DND-41 (cell line): ENCODE data around the gene CLN6.

Experiments
- ATAC-seq: fragments of 200-7000 bp; cut with Tn5 transposase; 3 replicates; pipeline ENCODE4 v1.9.1; 2021; ENCODE audit warnings: low read depth; ENCODE audit not compliant: insufficient read depth
- DNase-seq: peaks from one replicate; pipeline ENCODE4 v3.0.0-alpha.2; 2020
- H2AFZ ChIP-seq: 2 replicates; pipeline ENCODE4 v1.6.0; 2012; ENCODE audit warnings: low read depth, low read length
- H3K27ac ChIP-seq: 2 replicates; pipeline ENCODE4 v1.5.1; 2012; ENCODE audit warnings: low read length, inconsistent platforms
- H3K27me3 ChIP-seq: fragments of 200-600 bp; sonication (generic); 2 replicates; pipeline ENCODE4 v1.6.0; 2012; ENCODE audit warnings: low read length, mild to moderate bottlenecking, inconsistent platforms; ENCODE audit not compliant: insufficient read depth, poor library complexity
- H3K36me3 ChIP-seq: 2 replicates; pipeline ENCODE4 v1.5.1; 2012; ENCODE audit warnings: low read length, inconsistent platforms; ENCODE audit not compliant: insufficient read depth
- H3K4me1 ChIP-seq: 2 replicates; pipeline ENCODE4 v1.5.1; 2012; ENCODE audit warnings: mild to moderate bottlenecking, low read length; ENCODE audit not compliant: insufficient read depth
- H3K4me2 ChIP-seq: 2 replicates; pipeline ENCODE4 v1.6.0; 2012; ENCODE audit warnings: mild to moderate bottlenecking, moderate library complexity, low read length, inconsistent platforms; ENCODE audit not compliant: insufficient read depth
- H3K4me3 ChIP-seq, 2 experiments: fragments of 200-600 bp in 1 of 2; shearing (Covaris generic) in 1 of 2; 2 replicates each; pipeline ENCODE4 v1.5.1; 2012 to 2016; ENCODE audit warnings: inconsistent platforms in 2 of 2, low read length in 2 of 2, mild to moderate bottlenecking in 2 of 2, low read depth in 1 of 2, moderate library complexity in 1 of 2
- H3K79me2 ChIP-seq: 2 replicates; pipeline ENCODE4 v1.6.0; 2012; ENCODE audit warnings: low read length, inconsistent platforms; ENCODE audit not compliant: insufficient read depth
- H3K9ac ChIP-seq: 2 replicates; pipeline ENCODE4 v1.6.0; 2012; ENCODE audit warnings: low read depth, mild to moderate bottlenecking, inconsistent platforms, low read length, moderate library complexity
- H3K9me3 ChIP-seq: 2 replicates; pipeline ENCODE4 v1.5.1; 2012; ENCODE audit warnings: low read length, moderate library complexity, mild to moderate bottlenecking, inconsistent platforms; ENCODE audit not compliant: insufficient read depth, severe bottlenecking
- H4K20me1 ChIP-seq: 2 replicates; pipeline ENCODE4 v1.6.0; 2012; ENCODE audit warnings: low read length; ENCODE audit not compliant: insufficient read depth
- EZH2 ChIP-seq: IDR thresholded peaks from 3 replicates; pipeline ENCODE4 v1.6.1; 2012; ENCODE audit warnings: borderline replicate concordance, low read depth, mild to moderate bottlenecking, moderate library complexity, low read length, inconsistent platforms; ENCODE audit not compliant: severe bottlenecking
- TF ChIP-seq, protein P1 (sequence below): IDR thresholded peaks from 2 replicates; pipeline ENCODE4 v1.5.1; 2012; ENCODE audit warnings: borderline replicate concordance, low read length, moderate library complexity, mild to moderate bottlenecking; ENCODE audit not compliant: poor library complexity, severe bottlenecking; ENCODE audit errors: extremely low read depth

The CLN6 gene

GRCh38 chr15:68205954-68206539 is 23.5 kb downstream of the CLN6 start:
- Histone ChIP-seq H2AFZ (no peak overlapping the region), H3K9ac (no peak overlapping the region), H3K36me3 (peaks cover 38% of the 10 kb centered on the region), H3K4me2 (no peak overlapping the region), H3K4me1 (no peaks in the 10 kb centered on the region), H3K79me2 (peaks cover 11% of the 10 kb centered on the region), H4K20me1 (peaks cover 37% of the 10 kb centered on the region), H3K9me3 (no peaks in the 10 kb centered on the region), H3K4me3 (no peak overlapping the region), H3K27me3 (no peaks in the 10 kb centered on the region), H3K27ac (no peak overlapping the region)
- TF ChIP-seq EZH2 = no peak
- TF ChIP-seq, protein P1, sequence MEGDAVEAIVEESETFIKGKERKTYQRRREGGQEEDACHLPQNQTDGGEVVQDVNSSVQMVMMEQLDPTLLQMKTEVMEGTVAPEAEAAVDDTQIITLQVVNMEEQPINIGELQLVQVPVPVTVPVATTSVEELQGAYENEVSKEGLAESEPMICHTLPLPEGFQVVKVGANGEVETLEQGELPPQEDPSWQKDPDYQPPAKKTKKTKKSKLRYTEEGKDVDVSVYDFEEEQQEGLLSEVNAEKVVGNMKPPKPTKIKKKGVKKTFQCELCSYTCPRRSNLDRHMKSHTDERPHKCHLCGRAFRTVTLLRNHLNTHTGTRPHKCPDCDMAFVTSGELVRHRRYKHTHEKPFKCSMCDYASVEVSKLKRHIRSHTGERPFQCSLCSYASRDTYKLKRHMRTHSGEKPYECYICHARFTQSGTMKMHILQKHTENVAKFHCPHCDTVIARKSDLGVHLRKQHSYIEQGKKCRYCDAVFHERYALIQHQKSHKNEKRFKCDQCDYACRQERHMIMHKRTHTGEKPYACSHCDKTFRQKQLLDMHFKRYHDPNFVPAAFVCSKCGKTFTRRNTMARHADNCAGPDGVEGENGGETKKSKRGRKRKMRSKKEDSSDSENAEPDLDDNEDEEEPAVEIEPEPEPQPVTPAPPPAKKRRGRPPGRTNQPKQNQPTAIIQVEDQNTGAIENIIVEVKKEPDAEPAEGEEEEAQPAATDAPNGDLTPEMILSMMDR = no peak
- ATAC-seq = no peak
- DNase-seq = no peak

GRCh38 chr15:68205558-68205944 is 24.0 kb downstream of the CLN6 start:
- H3K4me2 ChIP-seq = no peak overlapping the region

DNA sequence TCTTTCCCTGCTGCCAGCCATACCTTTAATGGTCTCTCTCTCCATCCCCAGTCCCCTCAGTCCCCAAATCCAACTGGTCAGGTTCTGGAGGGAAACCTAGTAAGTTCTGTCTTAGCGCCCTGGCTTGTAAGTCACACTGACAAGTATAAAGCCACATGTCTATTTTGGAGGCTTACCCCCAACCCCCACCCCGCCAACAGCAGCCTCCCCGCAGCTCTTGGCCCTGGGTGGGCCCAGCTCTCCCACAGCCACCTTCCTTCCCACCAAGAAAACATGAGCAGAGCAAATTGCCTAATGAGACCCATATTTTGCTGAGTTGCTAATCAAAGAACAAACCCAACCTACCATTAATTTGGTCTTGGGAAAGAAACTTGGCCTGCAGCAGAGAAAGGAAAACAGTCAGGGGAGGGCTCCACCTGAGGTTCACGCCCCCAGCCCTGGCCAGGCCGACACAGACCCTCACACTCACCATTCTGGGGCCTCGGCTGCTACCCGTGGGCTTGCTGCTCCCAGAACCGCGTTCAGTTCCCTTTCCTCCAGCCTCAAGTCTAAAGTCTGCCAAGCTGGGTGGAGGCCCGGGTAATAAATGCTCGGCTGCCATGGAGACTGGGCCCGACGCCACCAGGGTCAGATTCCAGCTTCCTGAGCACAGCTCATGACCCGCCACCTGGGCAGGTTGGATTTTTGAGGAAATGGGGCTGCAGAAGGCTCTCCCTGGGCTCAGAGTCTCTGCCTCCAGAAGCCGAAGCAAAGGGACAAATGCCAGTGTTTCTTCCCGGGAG is 24.6 kb downstream of the CLN6 start, which contains the start of gene CALML4:
TSS of gene CALML4 (minus strand) at position 557 of the 782 bp plus-strand sequence. CDS start at position 472, 85 bp downstream.
- no peak within 1 kb of the TSS for H3K27ac ChIP-seq
- H3K27me3 ChIP-seq = no peaks in the 10 kb centered on the region
- DNase-seq (no peak), ATAC-seq (no peak)
- no peak for TF ChIP-seq EZH2
- TF ChIP-seq, protein P1 = no peak
- H3K9ac ChIP-seq = no peak within 1 kb of the TSS
- no peaks in the 10 kb centered on the region for H3K9me3 ChIP-seq
- H3K79me2 ChIP-seq = peaks cover 2% of the 10 kb centered on the region; the same call in 1 of the 2 replicates
- peaks cover 28% of the 10 kb centered on the region for H4K20me1 ChIP-seq
- H2AFZ ChIP-seq = no peak within 1 kb of the TSS
- no peak within 1 kb of the TSS for H3K4me2 ChIP-seq
- H3K36me3 ChIP-seq = peaks cover 28% of the 10 kb centered on the region
- H3K4me3 ChIP-seq = no peak within 1 kb of the TSS
- H3K4me1 ChIP-seq = no peaks in the 10 kb centered on the region

More at GRCh38 chr15:68205558-68205944, 24.0 kb downstream of the CLN6 start:
- H3K9me3 ChIP-seq = no peaks in the 10 kb centered on the region
- H3K4me1 ChIP-seq = no peaks in the 10 kb centered on the region
- no peak overlapping the region for H3K27ac ChIP-seq
- H4K20me1 ChIP-seq = peaks cover 33% of the 10 kb centered on the region
- no peak overlapping the region for H3K4me3 ChIP-seq
- peaks cover 33% of the 10 kb centered on the region for H3K36me3 ChIP-seq
- peaks cover 6% of the 10 kb centered on the region; the same call in 1 of the 2 replicates for H3K79me2 ChIP-seq
- TF ChIP-seq, protein P1 = no peak
- no peak for TF ChIP-seq EZH2
- H3K27me3 ChIP-seq = no peaks in the 10 kb centered on the region
- no peak for DNase-seq
- H3K9ac ChIP-seq = no peak overlapping the region
- no peak overlapping the region for H2AFZ ChIP-seq
- no peak for ATAC-seq
